HCT116 (cell line): ENCODE data around the gene THADA. TPM values are rescaled to one million over a fixed set of nuclear protein-coding genes. Genes with fewer than 3 reads are reported as not detected.
"Not testable (repeated sequence)": the region's sequence is repeated elsewhere in the genome, so short reads cannot be mapped to it uniquely, and the experiment has no call there.

Experiments
- ATAC-seq: fragments of 200-7000 bp; cut with Tn5 transposase; 2 replicates; pipeline ENCODE4 v1.9.1; 2020; ENCODE audit warnings: mild to moderate bottlenecking, moderate library complexity
- BruUV-seq: library from RNA; stranded (reverse); fragments of 400-500 nt; replicated peaks from 2 replicates; lab custom pipeline; 2021; lab: Mats Ljungman, UMichigan
- CTCF ChIA-PET: fragments of 300-600 bp; sonication (Branson Sonifier 250); formaldehyde crosslinking; loops from one replicate; lab custom pipeline; 2021; ENCODE audit warnings: antibody characterized with exemption; lab: Charles Lee
- POLR2A ChIA-PET: fragments of 300-600, 350-600 bp; sonication (Branson Sonifier 250); formaldehyde crosslinking; loops from one replicate; lab custom pipeline; 2021; ENCODE audit warnings: antibody characterized with exemption; lab: Charles Lee
- RAD21 ChIA-PET, 2 experiments: fragments of 300-600 bp; sonication (Branson Sonifier 250); formaldehyde crosslinking; loops; one replicate each; lab custom pipeline; 2023; ENCODE audit warnings: low total read pairs in 2 of 2; ENCODE audit not compliant: uncharacterized antibody in 2 of 2, unreplicated experiment in 2 of 2, low non-redundant PET in 1 of 2; lab: Charles Lee
- DNase-seq: peaks from one replicate; pipeline ENCODE4 v3.0.0-alpha.2; 2010; ENCODE audit warnings: low read depth, low spot score
- H2AFZ ChIP-seq: fragments of 200-600 bp; shearing (Covaris generic), sonication (generic); 2 replicates; pipeline ENCODE4 v1.6.1; 2017; ENCODE audit warnings: low read depth, mixed run types, mixed read lengths, antibody characterized with exemption, low read length; ENCODE audit not compliant: poor library complexity, severe bottlenecking
- H3K27ac ChIP-seq: 2 replicates; pipeline ENCODE4 v1.5.1; 2012; ENCODE audit warnings: low read depth, low read length
- H3K27me3 ChIP-seq: fragments of 200-600 bp; sonication (generic); 2 replicates; pipeline ENCODE4 v1.6.1; 2016; ENCODE audit warnings: mixed run types, low read length, mixed read lengths; ENCODE audit not compliant: insufficient read depth
- H3K36me3 ChIP-seq, 2 experiments: fragments of 200-500 bp in 1 of 2; fragments of 200-600 bp in 1 of 2; sonication (Bioruptor generic) in 1 of 2; sonication (generic) in 1 of 2; 2 replicates each; pipeline versions ENCODE4 v1.5.1 to v1.6.1; 2014 to 2016; ENCODE audit warnings: low read length in 2 of 2, inconsistent platforms in 1 of 2, mixed read lengths in 1 of 2, mixed run types in 1 of 2; ENCODE audit not compliant: insufficient read depth in 2 of 2, control insufficient read depth in 1 of 2
- H3K4me1 ChIP-seq, 2 experiments: fragments of 200-600 bp in 1 of 2; sonication (generic) in 1 of 2; 2 replicates each; pipeline versions ENCODE4 v1.5.1 to v1.6.1; 2012 to 2017; ENCODE audit warnings: low read length in 2 of 2, inconsistent platforms in 1 of 2, mild to moderate bottlenecking in 1 of 2, mixed read lengths in 1 of 2, mixed run types in 1 of 2, moderate library complexity in 1 of 2; ENCODE audit not compliant: insufficient read depth in 2 of 2, control insufficient read depth in 1 of 2
- H3K4me2 ChIP-seq: fragments of 200-600 bp; sonication (generic); 2 replicates; pipeline ENCODE4 v1.6.1; 2017; ENCODE audit warnings: mixed run types, low read length, mixed read lengths
- H3K4me3 ChIP-seq, 2 experiments: fragments of 200-600 bp in 1 of 2; sonication (generic) in 1 of 2; replicated peaks in 1 of 2; 2 replicates each; pipeline ENCODE4 v1.5.1; 2011 to 2016; ENCODE audit warnings: low read length in 2 of 2, control low read depth in 1 of 2, low read depth in 1 of 2, mild to moderate bottlenecking in 1 of 2, mixed read lengths in 1 of 2, mixed run types in 1 of 2
- H3K79me2 ChIP-seq: fragments of 200-600 bp; sonication (generic); 2 replicates; pipeline ENCODE4 v1.6.1; 2017; ENCODE audit warnings: mild to moderate bottlenecking, mixed run types, low read length, moderate library complexity, mixed read lengths; ENCODE audit not compliant: insufficient read depth
- H3K9ac ChIP-seq: fragments of 200-600 bp; sonication (generic); 2 replicates; pipeline ENCODE4 v1.6.1; 2016; ENCODE audit warnings: low read length, mixed read lengths
- H3K9me2 ChIP-seq: fragments of 200-600 bp; sonication (generic), shearing (Covaris generic); 2 replicates; pipeline ENCODE4 v1.6.1; 2017; ENCODE audit warnings: mixed run types, mild to moderate bottlenecking, moderate library complexity; ENCODE audit not compliant: insufficient read depth
- H3K9me3 ChIP-seq, 2 experiments: fragments of 200-500 bp in 1 of 2; fragments of 200-600 bp in 1 of 2; sonication (Bioruptor generic) in 1 of 2; sonication (generic) in 1 of 2; 2 replicates each; pipeline ENCODE4 v1.6.1; 2014 to 2017; ENCODE audit warnings: low read length in 2 of 2, mixed read lengths in 2 of 2, inconsistent platforms in 1 of 2, low read depth in 1 of 2, mild to moderate bottlenecking in 1 of 2, mixed run types in 1 of 2, moderate library complexity in 1 of 2; ENCODE audit not compliant: control insufficient read depth in 1 of 2, insufficient read depth in 1 of 2
- H4K20me1 ChIP-seq: fragments of 200-600 bp; sonication (generic), shearing (Covaris generic); 2 replicates; pipeline ENCODE4 v1.6.1; 2017; ENCODE audit warnings: mixed run types, mild to moderate bottlenecking, moderate library complexity; ENCODE audit not compliant: insufficient read depth
- ATF3 ChIP-seq: IDR thresholded peaks from 2 replicates; pipeline ENCODE4 v1.6.1; 2012
- EZH2 ChIP-seq: fragments of 200-600 bp; sonication (generic); IDR thresholded peaks from 2 replicates; pipeline ENCODE4 v1.6.1; 2017; ENCODE audit warnings: antibody characterized with exemption, mixed run types
- YY1 ChIP-seq: IDR thresholded peaks from 2 replicates; pipeline ENCODE4 v1.6.1; 2011; ENCODE audit warnings: low read length, low read depth, moderate library complexity, mild to moderate bottlenecking; ENCODE audit not compliant: insufficient replicate concordance; ENCODE audit errors: extremely low read depth
- ZBTB33 ChIP-seq: IDR thresholded peaks from 2 replicates; pipeline ENCODE4 v1.6.1; 2011; ENCODE audit warnings: mild to moderate bottlenecking, low read length, moderate library complexity; ENCODE audit not compliant: insufficient replicate concordance; ENCODE audit errors: extremely low read depth
- intact Hi-C: fragments of 100-400 bp; cut with micrococcal nuclease; formaldehyde crosslinking; loops from 2 replicates; pipeline ENCODE4 v1.10.0; 2022
- total RNA-seq: library from RNA; stranded (reverse); gene quantifications from one replicate; pipeline ENCODE4 v1.2.1, GENCODE V29; 2021; ENCODE audit not compliant: unreplicated experiment

THADA gene
- total RNA-seq, 1 experiment from 2014 or later = 30.7 TPM

GRCh38 chr2:43534569-43534968, 61.3 kb downstream of the THADA start:
- TF ChIP-seq ZBTB33 (no peak), YY1 (no peak), EZH2 (no peak), ATF3 (no peak)
- Histone ChIP-seq H2AFZ (no peak overlapping the region), H3K9ac (no peak overlapping the region), H3K79me2 (no peaks in the 10 kb centered on the region), H4K20me1 (peaks cover 5% of the 10 kb centered on the region; the same call in 1 of the 2 replicates), H3K4me3 (no peak overlapping the region), H3K27me3 (no peaks in the 10 kb centered on the region), H3K4me2 (no peak overlapping the region), H3K9me2 (no peaks in the 10 kb centered on the region), H3K9me3 (no peaks in the 10 kb centered on the region), H3K27ac (no peak overlapping the region), H3K4me1 (no peaks in the 10 kb centered on the region), H3K36me3 (no peaks in the 10 kb centered on the region)
- ChIA-PET RAD21 (no interaction called here), CTCF (no interaction called here), POLR2A (no interaction called here)
- ATAC-seq (no peak), DNase-seq (no peak)
- intact Hi-C loops = no loop called here
- no TSS peak for BruUV-seq

DNA sequence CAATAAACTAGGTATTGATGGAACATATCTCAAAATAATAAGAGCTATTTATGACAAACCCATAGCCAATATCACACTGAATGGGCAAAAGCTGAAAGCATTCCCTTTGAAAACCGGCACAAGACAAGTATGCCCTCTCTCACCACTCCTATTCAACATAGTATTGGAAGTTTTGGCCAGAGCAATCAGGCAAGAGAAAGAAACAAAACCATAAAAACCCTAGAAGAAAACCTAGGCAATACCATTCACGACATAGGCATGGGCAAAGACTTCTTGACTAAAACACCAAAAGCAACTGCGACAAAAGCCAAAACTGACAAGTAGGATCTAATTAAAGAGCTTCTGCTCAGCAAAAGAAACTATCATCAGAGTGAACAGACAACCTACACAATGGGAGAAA, 63.3 kb downstream of the THADA start:
- H3K9me2 ChIP-seq, CTCF ChIA-PET, RAD21 ChIA-PET, H3K4me1 ChIP-seq, H3K27ac ChIP-seq, H3K4me2 ChIP-seq, H3K9me3 ChIP-seq, DNase-seq, H3K9ac ChIP-seq, H4K20me1 ChIP-seq, POLR2A ChIA-PET, H3K79me2 ChIP-seq, ATAC-seq, H2AFZ ChIP-seq, H3K4me3 ChIP-seq, intact Hi-C loops, BruUV-seq, H3K36me3 ChIP-seq, H3K27me3 ChIP-seq: not testable (repeated sequence)
